ENCODE results near the gene HSPA12A.

Gene HSPA12A

DNA sequence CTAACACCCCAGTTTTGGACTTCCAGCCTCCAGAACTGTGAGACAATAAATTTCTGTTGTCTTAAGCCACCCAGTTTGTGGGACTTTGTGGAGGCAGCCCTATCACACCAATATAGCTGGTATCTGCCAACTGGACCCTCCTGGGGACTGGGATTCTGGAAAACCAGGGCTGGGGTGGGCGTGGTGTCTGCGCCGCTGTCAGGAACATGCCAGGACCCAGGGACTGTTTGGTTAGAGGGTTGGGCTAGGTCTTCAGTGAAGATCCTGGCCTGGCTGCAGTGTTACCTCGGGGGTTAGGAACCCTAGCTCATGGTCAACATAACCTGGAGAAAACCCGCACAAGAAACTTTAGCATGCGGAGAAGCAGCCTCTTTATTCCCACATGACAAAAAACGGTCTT is 79.0 kb downstream of the HSPA12A start:
- DNase-seq, result no peak

GRCh38 chr10:116660860-116661259 is 81.5 kb downstream of the HSPA12A start:
- no peak for DNase-seq

- DNase-seq, result no peak
These were observed 83.2 kb downstream of the HSPA12A start for GRCh38 chr10:116659049-116659670.

GRCh38 chr10:116657863-116658551 is 84.4 kb downstream of the HSPA12A start:
- DNase-seq, result no peak

- no peak for DNase-seq
These were observed 86.3 kb downstream of the HSPA12A start for GRCh38 chr10:116656044-116656443.

DNA sequence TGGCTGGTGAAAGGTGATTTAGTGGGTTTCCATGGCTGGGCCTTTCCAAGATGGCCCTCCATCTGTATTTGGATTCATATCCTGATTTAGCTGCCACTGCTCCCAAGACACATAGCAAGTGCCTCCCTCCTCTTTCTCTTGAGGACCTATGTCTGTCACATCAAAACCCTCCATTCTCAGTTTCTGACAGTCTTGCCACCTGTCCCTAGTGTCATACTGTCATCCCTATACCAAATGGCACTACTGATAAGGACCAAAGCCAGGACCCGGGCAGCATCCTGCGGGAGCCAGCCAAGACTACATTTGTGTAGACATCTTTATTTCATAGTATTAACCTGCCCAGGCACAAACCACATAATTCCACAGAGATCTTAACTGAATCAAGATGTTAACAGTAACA is 86.8 kb downstream of the HSPA12A start:
- DNase-seq, result no peak

DNA sequence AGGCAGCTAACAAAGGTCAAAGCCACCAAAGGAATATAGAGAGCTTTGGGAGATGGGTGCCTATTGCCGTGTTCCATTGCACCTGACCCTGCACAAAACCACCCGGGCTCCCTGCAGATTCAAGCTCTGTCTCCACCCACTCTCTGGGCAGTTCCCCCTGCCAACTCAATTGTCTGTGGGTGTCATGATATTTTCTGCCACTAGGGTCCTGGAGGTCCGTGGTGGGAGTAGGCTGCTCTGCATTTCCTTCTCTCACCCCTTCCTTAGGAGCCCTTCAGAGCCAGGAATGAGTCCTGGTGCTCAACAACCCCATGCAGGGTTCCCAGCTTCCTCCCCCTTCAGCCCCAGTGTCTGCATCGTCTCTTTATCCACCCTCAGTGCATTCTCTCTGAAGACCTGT is 87.5 kb downstream of the HSPA12A start:
- DNase-seq, result no peak

- DNase-seq, result no peak
These were observed 88.5 kb downstream of the HSPA12A start for GRCh38 chr10:116653885-116654284.

DNA sequence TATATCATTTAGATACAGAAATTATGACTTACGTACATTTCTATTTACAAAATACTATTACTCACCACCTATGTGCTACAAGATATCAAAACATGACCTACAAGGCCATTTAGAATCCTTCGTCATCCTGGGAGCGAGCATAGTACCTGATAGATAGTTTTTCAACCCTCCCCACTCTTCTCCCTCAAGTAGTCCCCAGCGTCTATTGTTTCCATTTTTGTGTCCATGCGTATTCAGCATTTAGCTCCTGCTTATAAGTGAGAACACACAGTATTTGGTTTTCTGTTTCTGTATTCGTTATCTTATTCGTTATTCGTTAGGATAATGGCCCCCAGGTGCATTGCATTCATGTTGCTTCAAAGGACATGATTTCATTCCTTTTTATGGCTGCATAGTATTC is 93.5 kb downstream of the HSPA12A start:
- no peak for DNase-seq

DNA sequence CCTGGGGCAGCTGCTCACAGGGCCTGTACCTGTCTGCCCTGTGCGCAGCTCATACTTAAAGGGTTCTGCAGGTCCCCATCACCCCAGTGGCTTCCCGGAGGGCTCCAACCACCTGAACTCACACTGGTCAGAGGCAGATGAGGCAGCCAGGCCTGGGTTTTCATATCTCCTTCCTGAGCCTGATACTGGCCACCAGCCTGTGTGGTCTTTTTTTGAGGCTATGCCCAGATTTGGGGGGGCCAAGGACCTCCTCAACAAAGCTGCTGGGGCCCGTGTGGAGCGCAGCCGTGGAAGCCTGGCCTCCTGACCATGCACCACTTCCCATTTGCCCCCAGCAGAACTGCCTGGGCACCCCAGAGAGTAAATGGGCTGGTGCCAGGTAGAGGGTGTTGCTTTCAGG is 95.9 kb downstream of the HSPA12A start:
- no peak for DNase-seq

DNA sequence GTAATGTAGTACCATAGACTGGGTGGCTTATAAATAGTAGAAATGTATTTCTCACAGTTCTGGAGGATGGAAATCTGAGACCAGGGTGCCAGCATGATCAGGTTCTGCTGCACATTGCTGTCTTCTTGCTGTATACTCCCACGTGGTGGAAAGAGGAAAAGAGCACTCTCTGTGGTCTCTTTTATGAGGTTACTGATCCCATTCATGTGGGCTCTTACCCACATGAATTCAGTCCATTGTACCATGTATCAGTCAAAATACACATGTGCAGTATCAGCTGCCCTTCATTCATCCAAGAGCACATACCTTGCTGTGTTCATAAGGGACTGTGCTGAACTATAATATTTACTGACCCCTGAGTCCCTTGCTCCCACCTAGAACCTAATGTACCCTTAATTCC is 104.5 kb downstream of the HSPA12A start:
- DNase-seq, result no peak

GRCh38 chr10:116636976-116637375 is 105.4 kb downstream of the HSPA12A start:
- no peak for DNase-seq

GRCh38 chr10:116636385-116636784 is 106.0 kb downstream of the HSPA12A start:
- DNase-seq, result no peak

- no peak for DNase-seq
These were observed 108.0 kb downstream of the HSPA12A start for GRCh38 chr10:116634126-116634975.

DNA sequence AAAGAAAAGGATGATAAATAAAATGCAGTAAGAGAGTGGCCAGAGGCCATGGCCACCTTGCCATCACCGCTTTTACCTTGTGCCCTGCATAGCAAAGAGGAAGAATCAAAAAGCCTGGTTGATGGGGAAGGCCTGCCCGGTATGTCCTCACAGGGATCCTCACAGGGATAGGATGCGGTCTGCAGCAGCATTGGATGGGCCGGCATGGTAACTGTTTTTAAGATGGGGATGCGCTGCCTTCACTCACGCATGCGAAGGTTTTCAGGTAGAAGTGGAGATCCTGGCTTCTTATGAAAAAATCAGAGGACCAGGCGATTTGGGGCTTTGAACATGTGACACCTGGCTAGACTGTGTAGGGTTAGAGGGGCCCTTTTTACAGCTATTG is 109.2 kb downstream of the HSPA12A start:
- no peak for DNase-seq

- DNase-seq, result no peak
These were observed 109.7 kb downstream of the HSPA12A start for GRCh38 chr10:116632596-116633215.

DNA sequence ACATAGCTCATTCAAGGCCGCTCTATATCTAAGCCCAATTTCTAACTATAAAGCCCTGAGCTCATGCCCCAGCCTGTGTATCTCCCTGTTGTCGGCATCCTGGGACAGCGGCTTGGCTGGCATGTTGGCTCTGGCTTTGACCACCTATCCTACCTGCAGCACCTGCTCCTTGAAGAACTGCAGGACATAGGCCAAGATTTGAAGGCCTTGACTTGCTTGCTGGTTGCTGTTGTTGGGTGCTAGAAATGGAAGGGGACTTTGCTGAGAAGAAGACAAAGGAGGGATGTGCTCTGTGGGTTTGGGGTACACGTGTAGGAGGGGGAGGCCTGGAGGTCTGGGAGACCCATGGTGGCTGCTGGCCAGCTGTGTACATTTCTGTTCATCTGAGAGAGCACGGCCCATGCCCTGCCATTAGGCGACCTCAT is 110.5 kb downstream of the HSPA12A start:
- no peak for DNase-seq

GRCh38 chr10:116630020-116630419 is 112.3 kb downstream of the HSPA12A start:
- no peak for DNase-seq

DNA sequence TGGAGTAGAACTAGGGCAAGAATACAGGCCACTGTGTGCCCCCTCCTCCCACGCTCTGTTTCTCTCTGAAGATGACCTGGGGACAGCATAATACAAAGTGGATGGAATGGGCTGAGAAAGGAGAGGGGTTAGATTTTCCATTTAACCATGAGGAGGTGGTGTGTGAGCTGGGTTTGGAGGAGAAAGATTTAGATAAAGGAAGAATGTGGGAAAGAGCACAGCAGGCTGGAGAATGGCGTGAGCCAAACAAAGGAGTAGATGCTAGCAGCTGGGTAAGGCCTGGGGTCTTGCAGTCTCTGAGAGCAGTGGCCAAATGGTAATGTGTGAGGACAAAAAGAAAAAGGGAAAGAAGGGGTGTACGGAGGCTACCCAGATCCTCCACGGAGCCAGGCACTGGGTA is 113.0 kb downstream of the HSPA12A start:
- no peak for DNase-seq

- no peak for DNase-seq
These were observed 114.9 kb downstream of the HSPA12A start for GRCh38 chr10:116627386-116627933.

GRCh38 chr10:116626815-116627214 is 115.6 kb downstream of the HSPA12A start:
- no peak for DNase-seq

- DNase-seq, result no peak
These were observed 116.5 kb downstream of the HSPA12A start for GRCh38 chr10:116625845-116626244.
